ENCODE results near the gene TMEM185B.

The TMEM185B gene

DNA sequence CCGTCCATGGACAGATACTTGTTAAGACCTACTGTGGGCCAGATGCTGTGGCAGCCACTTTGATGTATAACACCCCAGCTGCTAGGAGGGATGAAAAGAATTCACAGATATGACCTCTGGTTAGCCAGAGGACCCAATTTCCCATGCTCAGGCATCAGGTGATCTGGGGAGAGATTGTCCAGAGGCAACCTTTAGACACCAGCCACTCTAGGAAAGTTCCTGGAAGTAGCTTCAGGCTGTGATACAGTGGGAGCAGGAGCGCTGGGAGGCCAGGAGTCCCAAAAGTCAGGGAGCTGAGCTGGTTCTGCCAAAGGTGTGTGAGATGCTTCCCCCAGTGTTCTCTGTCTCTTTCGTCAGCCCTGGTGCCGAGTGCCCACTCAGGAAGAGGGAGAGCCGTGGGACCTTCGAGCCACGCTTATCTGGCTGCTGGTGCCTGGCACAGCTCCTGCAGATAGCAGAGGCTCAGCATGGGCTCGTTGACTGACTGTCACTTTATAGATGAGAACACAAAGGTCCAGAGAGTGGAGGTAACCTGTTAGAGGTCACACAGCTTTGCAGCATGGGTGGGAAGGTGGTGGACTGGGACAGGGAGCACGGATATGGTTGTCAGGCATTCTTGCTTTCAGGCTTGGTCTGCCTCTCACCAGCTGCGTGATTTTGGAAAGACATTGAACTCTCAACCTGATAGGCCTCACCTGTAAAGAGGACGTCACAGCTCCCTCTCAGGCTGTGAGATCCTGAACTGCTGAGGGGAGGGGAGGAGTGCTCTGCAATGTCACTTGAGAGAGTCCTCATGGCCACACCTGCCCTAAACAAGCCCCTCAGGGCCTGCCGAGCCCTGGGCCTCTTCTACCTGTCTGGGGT is 21.7 kb upstream of the TMEM185B start:
- TF ChIP-seq, protein P1, sequence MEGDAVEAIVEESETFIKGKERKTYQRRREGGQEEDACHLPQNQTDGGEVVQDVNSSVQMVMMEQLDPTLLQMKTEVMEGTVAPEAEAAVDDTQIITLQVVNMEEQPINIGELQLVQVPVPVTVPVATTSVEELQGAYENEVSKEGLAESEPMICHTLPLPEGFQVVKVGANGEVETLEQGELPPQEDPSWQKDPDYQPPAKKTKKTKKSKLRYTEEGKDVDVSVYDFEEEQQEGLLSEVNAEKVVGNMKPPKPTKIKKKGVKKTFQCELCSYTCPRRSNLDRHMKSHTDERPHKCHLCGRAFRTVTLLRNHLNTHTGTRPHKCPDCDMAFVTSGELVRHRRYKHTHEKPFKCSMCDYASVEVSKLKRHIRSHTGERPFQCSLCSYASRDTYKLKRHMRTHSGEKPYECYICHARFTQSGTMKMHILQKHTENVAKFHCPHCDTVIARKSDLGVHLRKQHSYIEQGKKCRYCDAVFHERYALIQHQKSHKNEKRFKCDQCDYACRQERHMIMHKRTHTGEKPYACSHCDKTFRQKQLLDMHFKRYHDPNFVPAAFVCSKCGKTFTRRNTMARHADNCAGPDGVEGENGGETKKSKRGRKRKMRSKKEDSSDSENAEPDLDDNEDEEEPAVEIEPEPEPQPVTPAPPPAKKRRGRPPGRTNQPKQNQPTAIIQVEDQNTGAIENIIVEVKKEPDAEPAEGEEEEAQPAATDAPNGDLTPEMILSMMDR (IDR thresholded peaks at IDR 0.05; ENCODE audit: low read length), result no peak
- TF ChIP-seq EZH2 (optimal IDR thresholded peaks at IDR 0.05; ENCODE audit: low read depth, low read length), result no peak
- no peak for TF ChIP-seq EZH2phosphoT487 (IDR thresholded peaks at IDR 0.05; ENCODE audit: low read length)
- Histone ChIP-seq H3K4me2 (ENCODE audit: low read depth, low read length) (no peak overlapping the region), H3K27me3 (replicated peaks; ENCODE audit: insufficient read depth, low read length) (no peaks in the 10 kb centered on the region), H3K4me1 (ENCODE audit: low read length) (no peaks in the 10 kb centered on the region), H3K27ac (ENCODE audit: low read length) (no peak overlapping the region), H3K9me2 (replicated peaks; ENCODE audit: insufficient read depth, low read length) (no peaks in the 10 kb centered on the region), H3K4me3 (ENCODE audit: low read length) (no peak overlapping the region), H3F3A (ENCODE audit: insufficient read depth, low read length) (no peaks in the 10 kb centered on the region), H2AFZ (ENCODE audit: low read length) (no peak overlapping the region), H3K9ac (ENCODE audit: low read length) (no peak overlapping the region), H4K20me1 (ENCODE audit: insufficient read depth, low read length) (no peaks in the 10 kb centered on the region), H3K9me3 (replicated peaks; ENCODE audit: insufficient read depth, low read length) (no peaks in the 10 kb centered on the region), H3K36me3 (replicated peaks; ENCODE audit: insufficient read depth, low read length) (no peaks in the 10 kb centered on the region), H3K79me2 (ENCODE audit: low read length) (no peaks in the 10 kb centered on the region)
- no peak for DNase-seq

DNA sequence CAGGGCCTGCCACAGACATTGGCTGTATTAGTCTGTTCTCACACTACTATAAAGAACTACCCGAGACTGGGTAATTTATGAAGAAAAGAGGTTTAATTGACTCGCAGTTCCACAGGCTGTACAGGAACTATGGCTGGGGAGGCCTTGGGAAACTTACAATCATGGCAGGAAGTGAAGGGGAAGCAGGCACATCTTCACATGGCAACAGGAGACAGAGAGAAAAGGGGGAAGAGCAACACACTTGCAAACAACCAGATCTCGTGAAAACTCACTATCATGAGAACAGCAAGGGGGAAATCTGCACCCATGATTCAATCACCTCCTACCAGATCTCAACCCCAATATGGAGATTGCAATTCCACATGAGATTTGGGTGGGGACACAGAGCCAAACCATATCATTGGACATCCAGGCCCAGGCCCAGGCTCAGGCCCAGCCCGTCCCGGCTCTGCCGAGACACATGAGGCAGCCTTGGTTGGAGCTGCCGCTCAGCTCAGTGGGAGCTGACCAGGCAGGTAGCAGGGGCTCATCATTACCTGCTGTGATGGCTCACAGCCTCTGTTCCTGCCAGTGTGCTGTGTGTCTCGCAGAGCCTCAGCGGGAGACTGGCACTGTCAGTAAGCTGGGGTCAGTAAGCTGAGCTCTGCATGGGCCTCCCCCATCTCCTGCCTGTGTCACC is 20.8 kb upstream of the TMEM185B start:
- Histone ChIP-seq H3K9ac (ENCODE audit: low read length) (no peak overlapping the region), H3K27ac (ENCODE audit: low read length) (no peak overlapping the region), H3K9me2 (replicated peaks; ENCODE audit: insufficient read depth, low read length) (no peaks in the 10 kb centered on the region), H3K4me1 (ENCODE audit: low read length) (no peaks in the 10 kb centered on the region), H3K9me3 (replicated peaks; ENCODE audit: insufficient read depth, low read length) (no peaks in the 10 kb centered on the region), H3K36me3 (replicated peaks; ENCODE audit: insufficient read depth, low read length) (no peaks in the 10 kb centered on the region), H3K4me3 (ENCODE audit: low read length) (no peak overlapping the region), H2AFZ (ENCODE audit: low read length) (no peak overlapping the region), H3K27me3 (replicated peaks; ENCODE audit: insufficient read depth, low read length) (no peaks in the 10 kb centered on the region), H3F3A (ENCODE audit: insufficient read depth, low read length) (no peaks in the 10 kb centered on the region), H4K20me1 (ENCODE audit: insufficient read depth, low read length) (no peaks in the 10 kb centered on the region), H3K4me2 (ENCODE audit: low read depth, low read length) (no peak overlapping the region), H3K79me2 (ENCODE audit: low read length) (no peaks in the 10 kb centered on the region)
- TF ChIP-seq, protein P1 (IDR thresholded peaks at IDR 0.05; ENCODE audit: low read length), result no peak
- no peak for TF ChIP-seq EZH2phosphoT487 (IDR thresholded peaks at IDR 0.05; ENCODE audit: low read length)
- TF ChIP-seq EZH2 (optimal IDR thresholded peaks at IDR 0.05; ENCODE audit: low read depth, low read length), result no peak
- no peak for DNase-seq

DNA sequence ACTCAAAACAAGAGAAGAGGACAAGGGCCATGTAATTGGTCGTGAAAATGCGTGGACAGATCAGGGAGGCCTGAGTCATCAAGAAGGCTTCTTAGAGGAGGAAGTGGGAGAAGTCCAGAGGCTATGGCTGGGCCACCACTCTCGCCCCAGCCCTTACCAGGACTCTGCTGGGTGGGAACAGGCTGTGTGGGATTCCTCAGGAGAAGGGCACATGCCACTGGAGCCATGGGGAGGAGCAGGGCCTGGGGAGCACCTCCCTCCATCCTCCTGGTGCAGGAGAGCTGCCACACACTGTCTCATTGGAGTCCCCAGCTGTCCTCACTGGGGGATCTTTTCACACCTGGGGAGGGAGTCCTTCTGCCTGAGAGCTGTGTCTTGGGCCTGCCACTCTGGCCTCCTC is 20.0 kb upstream of the TMEM185B start:
- Histone ChIP-seq H3K79me2 (ENCODE audit: low read length) (no peaks in the 10 kb centered on the region), H3K4me3 (ENCODE audit: low read length) (no peak overlapping the region), H3F3A (ENCODE audit: insufficient read depth, low read length) (no peaks in the 10 kb centered on the region), H3K9me2 (replicated peaks; ENCODE audit: insufficient read depth, low read length) (no peaks in the 10 kb centered on the region), H3K9ac (ENCODE audit: low read length) (no peak overlapping the region), H3K36me3 (replicated peaks; ENCODE audit: insufficient read depth, low read length) (no peaks in the 10 kb centered on the region), H3K9me3 (replicated peaks; ENCODE audit: insufficient read depth, low read length) (no peaks in the 10 kb centered on the region), H3K27ac (ENCODE audit: low read length) (no peak overlapping the region), H3K27me3 (replicated peaks; ENCODE audit: insufficient read depth, low read length) (no peaks in the 10 kb centered on the region), H4K20me1 (ENCODE audit: insufficient read depth, low read length) (no peaks in the 10 kb centered on the region), H3K4me1 (ENCODE audit: low read length) (no peaks in the 10 kb centered on the region), H3K4me2 (ENCODE audit: low read depth, low read length) (no peak overlapping the region), H2AFZ (ENCODE audit: low read length) (no peak overlapping the region)
- TF ChIP-seq EZH2 (optimal IDR thresholded peaks at IDR 0.05; ENCODE audit: low read depth, low read length), result no peak
- DNase-seq, result no peak
